Lower leg skin (tissue), 4 donors: ENCODE results near the gene STT3A. TPM values are rescaled to one million over a fixed set of nuclear protein-coding genes. Genes with fewer than 3 reads are reported as not detected.
A peak's percentile ranks its signal among the peaks of the same experiment; 100 is the strongest.

Experiments
- DNase-seq, 2 donors: peaks; one replicate each; pipeline ENCODE4 v3.0.0-alpha.2; 2019; ENCODE audit warnings: low spot score in 2 of 2
- H3K4me3 ChIP-seq: fragments of 200-600 bp; sonication (generic); 2 replicates; pipeline ENCODE4 v1.5.1; 2017; ENCODE audit warnings: mild to moderate bottlenecking, low read depth; ENCODE audit not compliant: poor library complexity, severe bottlenecking
- POLR2A ChIP-seq, 2 donors: fragments of 450-650 bp; IDR thresholded peaks; one replicate each; pipeline ENCODE4 v1.6.1; 2016 to 2017; ENCODE audit warnings: antibody characterized with exemption in 2 of 2, mild to moderate bottlenecking in 1 of 2, moderate library complexity in 1 of 2
- WGBS, 2 donors: methylation state at CpG; one replicate each; pipeline ENCODE4 v1.1.5; 2018; 5-methylcytosine and 5-hydroxymethylcytosine counted together
- intact Hi-C: fragments of 100-400 bp; cut with DNase I; formaldehyde crosslinking; loops from one replicate; pipeline ENCODE4 v1.15.0; 2023; ENCODE audit warnings: low total_unique reads
- total RNA-seq, 4 donors: library from RNA; depleted of rRNA; stranded (reverse); fragments of >200 nt; gene quantifications; one replicate each; pipeline ENCODE4 v1.1.0, GENCODE V29; 2016
- TF ChIP-seq, protein P1 (sequence below), 3 donors: fragments of 450-650 bp; IDR thresholded peaks; one replicate each; pipeline ENCODE4 v1.5.1; 2016; ENCODE audit warnings: antibody characterized with exemption in 3 of 3, mild to moderate bottlenecking in 3 of 3, moderate library complexity in 2 of 3

The STT3A gene
- total RNA-seq, 4 donors from 2014 or later = 42.8 to 56.5 (median 50.4) TPM

GRCh38 chr11:125605417-125605816 lies 12.8 kb downstream of the STT3A start:
- intact Hi-C loops = no loop called here

DNA sequence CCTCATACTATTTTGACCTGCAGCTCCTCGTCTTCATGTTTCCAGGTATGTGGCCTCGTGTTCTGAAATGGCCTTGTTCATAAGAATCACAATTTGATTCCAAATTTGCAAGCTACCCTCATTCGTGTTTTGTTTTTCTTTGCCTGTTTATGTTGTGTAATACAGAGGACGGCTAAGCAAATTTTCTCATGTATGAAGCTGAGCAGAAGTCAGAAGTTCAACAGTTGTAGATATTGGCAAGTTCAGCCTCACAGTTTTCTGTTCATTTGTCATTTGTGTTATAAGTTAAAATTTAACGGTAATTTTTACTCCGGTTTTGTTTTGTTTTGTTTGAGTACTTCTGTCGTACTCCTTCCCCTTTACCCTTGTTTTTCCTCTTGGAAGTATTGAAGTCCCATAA lies 16.9 kb downstream of the STT3A start:
- intact Hi-C loops = no loop called here
- 83 to 87% methylated on average over 7 of the region's 7 CpGs for WGBS, 2 donors
- no peak for DNase-seq
- TF ChIP-seq, protein P1, sequence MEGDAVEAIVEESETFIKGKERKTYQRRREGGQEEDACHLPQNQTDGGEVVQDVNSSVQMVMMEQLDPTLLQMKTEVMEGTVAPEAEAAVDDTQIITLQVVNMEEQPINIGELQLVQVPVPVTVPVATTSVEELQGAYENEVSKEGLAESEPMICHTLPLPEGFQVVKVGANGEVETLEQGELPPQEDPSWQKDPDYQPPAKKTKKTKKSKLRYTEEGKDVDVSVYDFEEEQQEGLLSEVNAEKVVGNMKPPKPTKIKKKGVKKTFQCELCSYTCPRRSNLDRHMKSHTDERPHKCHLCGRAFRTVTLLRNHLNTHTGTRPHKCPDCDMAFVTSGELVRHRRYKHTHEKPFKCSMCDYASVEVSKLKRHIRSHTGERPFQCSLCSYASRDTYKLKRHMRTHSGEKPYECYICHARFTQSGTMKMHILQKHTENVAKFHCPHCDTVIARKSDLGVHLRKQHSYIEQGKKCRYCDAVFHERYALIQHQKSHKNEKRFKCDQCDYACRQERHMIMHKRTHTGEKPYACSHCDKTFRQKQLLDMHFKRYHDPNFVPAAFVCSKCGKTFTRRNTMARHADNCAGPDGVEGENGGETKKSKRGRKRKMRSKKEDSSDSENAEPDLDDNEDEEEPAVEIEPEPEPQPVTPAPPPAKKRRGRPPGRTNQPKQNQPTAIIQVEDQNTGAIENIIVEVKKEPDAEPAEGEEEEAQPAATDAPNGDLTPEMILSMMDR (IDR thresholded peaks at IDR 0.05) = no peak
- TF ChIP-seq POLR2A (IDR thresholded peaks at IDR 0.05) = no peak
- H3K4me3 ChIP-seq = no peak overlapping the region

More at GRCh38 chr11:125605417-125605816, 12.8 kb downstream of the STT3A start:
- no peak overlapping the region for H3K4me3 ChIP-seq
- DNase-seq = no peak
- TF ChIP-seq, protein P1 (IDR thresholded peaks at IDR 0.05) = no peak
- no peak for TF ChIP-seq POLR2A (IDR thresholded peaks at IDR 0.05)

DNA sequence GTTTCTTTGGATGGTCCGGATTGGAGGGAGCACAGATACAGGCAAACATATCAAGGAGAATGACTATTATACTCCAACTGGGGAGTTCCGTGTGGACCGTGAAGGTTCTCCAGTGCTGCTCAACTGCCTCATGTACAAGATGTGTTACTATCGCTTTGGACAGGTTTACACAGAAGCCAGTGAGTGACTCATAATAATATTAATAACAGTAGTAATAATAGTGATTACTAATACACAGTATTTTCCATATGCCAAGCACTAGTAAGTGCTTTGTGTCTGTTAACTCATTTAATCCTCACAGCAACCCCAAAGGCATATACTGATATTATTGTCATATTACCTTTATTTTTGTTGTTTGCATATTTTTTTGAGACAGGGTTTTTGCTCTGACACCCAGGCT lies 25.7 kb downstream of the STT3A start:
- no peak overlapping the region for H3K4me3 ChIP-seq
- WGBS, 2 donors = 71 to 81% methylated on average over 4 of the region's 4 CpGs
- TF ChIP-seq, protein P1 (IDR thresholded peaks at IDR 0.05) = no peak
- no peak for TF ChIP-seq POLR2A (IDR thresholded peaks at IDR 0.05)
- intact Hi-C loops = no loop called here
- DNase-seq = no peak

DNA sequence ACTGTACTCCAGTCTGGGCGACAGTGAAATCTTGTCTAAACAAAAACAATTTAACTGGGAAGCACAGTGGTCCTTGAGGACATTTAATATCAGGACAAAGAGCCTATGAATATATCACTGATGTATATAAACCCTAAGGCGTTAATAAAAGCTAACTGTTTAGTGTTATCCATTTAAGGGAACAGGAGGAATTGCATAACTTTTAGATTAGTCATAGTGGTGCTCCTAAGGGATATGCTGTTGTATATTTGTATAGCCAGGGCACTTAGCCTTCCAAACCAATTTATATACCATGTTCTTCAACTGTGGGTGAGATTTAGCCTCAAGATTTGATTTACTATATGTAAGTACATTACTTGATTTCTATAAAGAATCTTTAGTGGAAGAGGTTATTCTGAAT lies 29.3 kb downstream of the STT3A start:
- intact Hi-C loops = no loop called here
- no peak overlapping the region for H3K4me3 ChIP-seq
- DNase-seq = no peak
- 74 to 79% methylated on average over 2 of the region's 2 CpGs for WGBS, 2 donors
- TF ChIP-seq, protein P1 (IDR thresholded peaks at IDR 0.05) = no peak
- TF ChIP-seq POLR2A (IDR thresholded peaks at IDR 0.05) = no peak

DNA sequence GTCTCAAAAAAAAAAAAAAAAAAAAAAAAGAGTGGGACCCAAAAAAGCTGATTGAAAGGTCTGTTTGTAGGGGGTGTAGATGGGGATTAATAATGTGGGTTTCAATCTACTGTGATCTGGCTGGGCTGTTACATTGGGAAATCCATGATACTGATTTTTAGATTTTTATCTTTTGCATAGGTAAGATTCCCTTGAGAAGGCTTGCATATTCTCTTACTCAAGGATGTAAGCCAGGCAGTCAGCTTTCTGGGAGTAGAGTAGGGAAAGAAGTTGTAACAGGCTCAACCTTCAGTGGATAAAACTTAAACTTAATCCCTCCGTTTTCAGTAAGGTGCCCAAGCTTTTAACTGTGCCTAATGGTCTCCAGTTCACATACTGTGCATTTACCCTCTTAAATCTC lies 30.4 kb downstream of the STT3A start:
- H3K4me3 ChIP-seq = no peak overlapping the region
- TF ChIP-seq, protein P1 (IDR thresholded peaks at IDR 0.05) = no peak
- no peak for TF ChIP-seq POLR2A (IDR thresholded peaks at IDR 0.05)
- 65 to 95% methylated on average over 1 of the region's 1 CpG for WGBS, 2 donors
- intact Hi-C loops = no loop called here
- DNase-seq = no peak

DNA sequence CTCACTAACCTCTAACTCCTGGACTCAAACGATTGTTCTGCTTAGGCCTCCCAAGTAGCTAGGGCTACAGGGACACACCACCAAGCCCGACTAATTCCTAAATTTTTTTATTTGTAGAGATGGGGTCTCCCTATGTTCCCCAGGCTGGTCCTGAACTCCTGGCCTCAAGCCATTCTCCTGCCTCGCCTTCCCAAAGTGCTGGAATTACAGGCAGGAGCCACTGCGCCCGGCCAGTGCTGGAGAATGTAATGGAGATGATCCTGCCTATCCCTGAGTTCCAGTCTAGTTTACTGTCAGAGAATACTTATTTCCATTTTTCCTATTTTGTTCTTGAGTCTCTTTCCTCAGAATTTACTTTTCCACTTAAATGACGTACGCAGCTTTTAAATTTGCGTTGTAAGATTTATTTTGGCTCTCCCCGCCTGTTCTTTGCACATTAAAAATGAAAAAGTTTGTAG lies 32.1 kb downstream of the STT3A start, which contains the start of gene CHEK1:
TSS of gene CHEK1 (plus strand) at position 408 of the 458 bp plus-strand sequence. CDS start 1,606 bp downstream, outside the sequence.
- peak within 1 kb of the TSS; percentile 63 for H3K4me3 ChIP-seq
- no peak for TF ChIP-seq POLR2A (IDR thresholded peaks at IDR 0.05)
- TF ChIP-seq, protein P1 (IDR thresholded peaks at IDR 0.05) = no peak
- intact Hi-C loops = no loop called here
- 54 to 56% methylated on average over 9 of the region's 9 CpGs for WGBS, 2 donors
- no peak for DNase-seq
